ENCODE results near the gene OASL. TPM values are rescaled to one million over a fixed set of nuclear protein-coding genes. Genes with fewer than 3 reads are reported as not detected.
"Not testable (repeated sequence)": the region's sequence is repeated elsewhere in the genome, so short reads cannot be mapped to it uniquely, and the experiment has no call there.

OASL gene, protein sequence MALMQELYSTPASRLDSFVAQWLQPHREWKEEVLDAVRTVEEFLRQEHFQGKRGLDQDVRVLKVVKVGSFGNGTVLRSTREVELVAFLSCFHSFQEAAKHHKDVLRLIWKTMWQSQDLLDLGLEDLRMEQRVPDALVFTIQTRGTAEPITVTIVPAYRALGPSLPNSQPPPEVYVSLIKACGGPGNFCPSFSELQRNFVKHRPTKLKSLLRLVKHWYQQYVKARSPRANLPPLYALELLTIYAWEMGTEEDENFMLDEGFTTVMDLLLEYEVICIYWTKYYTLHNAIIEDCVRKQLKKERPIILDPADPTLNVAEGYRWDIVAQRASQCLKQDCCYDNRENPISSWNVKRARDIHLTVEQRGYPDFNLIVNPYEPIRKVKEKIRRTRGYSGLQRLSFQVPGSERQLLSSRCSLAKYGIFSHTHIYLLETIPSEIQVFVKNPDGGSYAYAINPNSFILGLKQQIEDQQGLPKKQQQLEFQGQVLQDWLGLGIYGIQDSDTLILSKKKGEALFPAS
- under 1 TPM; 0.11 to 0.19 (median 0.14) TPM for polyA plus RNA-seq (ENCODE audit: insufficient read length in 3 of 3)

DNA sequence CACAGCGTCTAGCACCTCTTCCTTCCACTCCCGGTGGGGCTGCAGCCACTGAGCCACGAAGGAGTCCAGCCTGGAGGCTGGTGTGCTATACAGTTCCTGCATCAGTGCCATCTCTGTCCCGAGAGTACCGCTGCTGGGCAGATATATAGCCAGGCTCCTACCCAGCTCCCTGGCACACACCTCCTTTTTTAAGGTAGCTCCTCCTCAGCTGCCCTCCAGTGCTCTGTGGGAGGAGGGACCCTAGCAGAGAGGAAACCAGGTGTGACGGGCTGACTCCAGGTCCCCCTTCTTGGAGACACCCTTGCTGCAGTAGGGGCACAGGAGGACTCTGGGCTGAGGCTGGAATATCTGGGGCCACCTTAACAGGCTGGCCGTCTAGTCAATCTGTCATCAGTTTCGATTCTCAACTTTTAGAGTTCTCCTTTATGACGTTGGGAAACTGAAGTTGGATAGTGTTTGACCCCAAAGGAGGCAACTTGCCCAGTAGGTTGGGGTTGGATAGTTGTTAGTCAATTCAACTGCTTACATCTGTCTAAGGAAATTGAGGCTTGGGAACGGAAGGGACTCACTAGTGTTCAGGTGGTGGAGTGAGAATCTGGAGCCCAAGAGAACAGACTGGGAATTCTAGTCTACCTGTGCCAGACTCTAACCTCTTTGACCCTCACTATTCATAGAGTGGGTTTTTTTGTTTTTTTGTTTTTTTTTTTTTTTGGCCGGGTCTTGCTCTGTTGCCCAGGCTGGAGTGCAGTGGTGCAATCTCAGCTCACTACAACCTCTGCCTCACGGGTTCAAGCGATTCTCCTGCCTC lies at the start of gene OASL:
TSS of gene OASL (minus strand) at position 386 of the 808 bp plus-strand sequence. CDS start at position 111, 275 bp downstream.
- DNase-seq (ENCODE audit: low read depth in 3 of 3, low spot score in 2 of 3): no peak

GRCh38 chr12:121088195-121088585 lies 49.1 kb upstream of the OASL start:
- no peak for DNase-seq (ENCODE audit: low read depth in 3 of 3, low spot score in 2 of 3)

DNA sequence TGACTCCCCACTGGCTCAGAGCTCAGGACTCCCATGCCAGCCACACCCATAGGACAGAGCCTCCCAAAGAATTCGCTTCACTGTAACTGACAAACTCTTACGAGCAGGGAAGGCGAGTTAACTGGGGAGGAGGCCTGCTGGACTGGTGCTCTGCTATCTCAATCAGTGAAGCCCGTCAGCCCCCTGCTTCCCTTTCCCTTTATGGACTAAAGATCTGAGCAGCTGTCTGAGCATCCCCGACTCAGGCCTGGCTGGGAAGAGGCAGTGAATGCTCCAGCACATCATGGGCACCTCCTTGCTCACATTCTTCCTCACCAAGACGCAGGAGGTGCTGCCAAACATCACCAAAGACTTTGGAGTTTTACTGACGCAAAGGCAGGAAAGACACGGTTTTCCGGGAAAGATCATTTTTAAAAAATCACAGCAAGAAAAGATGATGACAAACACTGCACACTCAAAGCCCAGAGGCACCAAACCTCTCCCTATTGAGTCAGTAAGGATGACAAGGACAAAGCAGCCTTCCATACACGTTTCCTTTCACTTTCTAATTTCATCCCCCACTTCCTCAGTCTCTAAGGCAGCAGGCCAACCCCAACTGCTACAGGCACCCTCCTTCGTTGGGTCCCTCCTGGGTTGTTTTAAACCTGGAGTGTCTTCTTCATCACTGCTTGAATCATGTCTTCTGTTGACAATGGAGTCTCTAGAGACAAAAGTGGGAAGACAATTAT lies 48.6 kb upstream of the OASL start:
- no peak for DNase-seq (ENCODE audit: low read depth in 3 of 3, low spot score in 2 of 3)

DNA sequence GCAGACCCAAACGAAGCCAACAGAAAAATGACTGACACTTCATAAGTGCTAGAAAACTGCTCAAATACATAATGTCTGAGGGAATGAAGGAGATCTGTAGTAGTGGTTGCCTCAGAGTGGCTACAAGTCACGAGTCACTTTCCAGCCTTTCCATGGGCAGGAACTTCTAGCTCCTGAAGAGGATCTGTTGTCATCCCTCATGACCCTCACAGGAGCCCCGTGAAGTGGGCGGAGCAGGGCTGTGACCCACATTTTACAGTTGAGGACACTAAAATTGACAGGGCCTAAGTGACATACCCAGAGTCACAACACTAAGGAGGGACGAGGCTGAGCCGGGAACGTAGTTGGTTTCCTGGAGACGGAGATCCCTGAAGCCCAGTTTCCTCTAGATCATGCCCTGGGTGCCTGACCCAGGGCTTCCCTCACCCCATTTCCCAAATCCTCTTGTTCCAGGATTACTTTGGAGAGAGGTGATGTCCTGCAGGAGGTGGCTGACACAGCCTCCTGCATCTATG lies 47.8 kb upstream of the OASL start:
- no peak for DNase-seq (ENCODE audit: low read depth in 3 of 3, low spot score in 2 of 3)

GRCh38 chr12:121085506-121086353 lies 46.7 kb upstream of the OASL start:
- no peak for DNase-seq (ENCODE audit: low read depth in 3 of 3, low spot score in 2 of 3)

- DNase-seq (ENCODE audit: low read depth in 3 of 3, low spot score in 2 of 3): no peak
Measured at GRCh38 chr12:121085069-121085468, 46.0 kb upstream of the OASL start.

GRCh38 chr12:121084229-121084628 lies 45.2 kb upstream of the OASL start:
- DNase-seq (ENCODE audit: low read depth in 3 of 3, low spot score in 2 of 3): no peak

GRCh38 chr12:121080909-121081308 lies 41.9 kb upstream of the OASL start:
- no peak for DNase-seq (ENCODE audit: low read depth in 3 of 3, low spot score in 2 of 3)

- DNase-seq (ENCODE audit: low read depth in 3 of 3, low spot score in 2 of 3): no peak
Measured at GRCh38 chr12:121079736-121080272, 40.8 kb upstream of the OASL start.

GRCh38 chr12:121077440-121077839 lies 38.4 kb upstream of the OASL start:
- DNase-seq (ENCODE audit: low read depth in 3 of 3, low spot score in 2 of 3): not testable (repeated sequence)

DNA sequence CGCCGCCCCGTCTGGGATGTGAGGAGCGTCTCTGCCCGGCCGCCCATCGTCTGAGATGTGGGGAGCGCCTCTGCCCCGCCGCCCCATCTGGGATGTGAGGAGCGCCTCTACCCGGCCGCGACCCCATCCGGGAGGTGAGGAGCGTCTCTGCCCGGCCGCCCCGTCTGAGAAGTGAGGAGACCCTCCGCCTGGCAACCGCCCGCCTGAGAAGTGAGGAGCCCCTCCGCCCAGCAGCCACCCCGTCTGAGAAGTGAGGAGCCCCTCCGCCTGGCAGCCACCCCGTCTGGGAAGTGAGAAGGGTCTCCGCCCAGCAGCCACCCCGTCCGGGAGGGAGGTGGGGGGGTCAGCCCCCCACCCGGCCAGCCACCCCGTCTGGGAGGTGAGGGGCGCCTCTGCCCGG lies 36.9 kb upstream of the OASL start:
- not testable (repeated sequence) for DNase-seq (ENCODE audit: low read depth in 3 of 3, low spot score in 2 of 3)

DNA sequence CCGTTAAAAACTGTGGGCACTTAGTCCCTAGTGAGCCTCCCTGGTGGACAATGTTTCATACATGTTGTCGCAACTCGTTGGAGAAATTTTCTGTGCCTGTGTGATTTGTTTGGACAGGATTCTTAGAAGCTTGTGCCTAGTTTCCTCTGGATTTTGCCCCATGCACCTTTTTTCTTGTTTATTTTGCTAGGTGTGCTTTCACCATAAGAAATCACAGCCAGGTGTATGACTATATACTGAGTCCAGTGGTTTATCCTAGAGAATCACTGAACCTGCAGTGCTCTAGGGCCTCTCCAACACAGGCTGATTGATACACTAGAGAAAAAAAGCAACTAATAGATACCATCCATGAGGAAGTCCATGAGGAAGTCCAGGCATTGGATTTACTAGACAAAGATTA lies 33.1 kb upstream of the OASL start:
- DNase-seq (ENCODE audit: low read depth in 3 of 3, low spot score in 2 of 3): no peak

- no peak for DNase-seq (ENCODE audit: low read depth in 3 of 3, low spot score in 2 of 3)
Measured at GRCh38 chr12:121069206-121069605, 30.2 kb upstream of the OASL start.

GRCh38 chr12:121065345-121065744 lies 26.3 kb upstream of the OASL start:
- no peak for DNase-seq (ENCODE audit: low read depth in 3 of 3, low spot score in 2 of 3)

GRCh38 chr12:121064586-121064985 lies 25.5 kb upstream of the OASL start:
- not testable (repeated sequence) for DNase-seq (ENCODE audit: low read depth in 3 of 3, low spot score in 2 of 3)

DNA sequence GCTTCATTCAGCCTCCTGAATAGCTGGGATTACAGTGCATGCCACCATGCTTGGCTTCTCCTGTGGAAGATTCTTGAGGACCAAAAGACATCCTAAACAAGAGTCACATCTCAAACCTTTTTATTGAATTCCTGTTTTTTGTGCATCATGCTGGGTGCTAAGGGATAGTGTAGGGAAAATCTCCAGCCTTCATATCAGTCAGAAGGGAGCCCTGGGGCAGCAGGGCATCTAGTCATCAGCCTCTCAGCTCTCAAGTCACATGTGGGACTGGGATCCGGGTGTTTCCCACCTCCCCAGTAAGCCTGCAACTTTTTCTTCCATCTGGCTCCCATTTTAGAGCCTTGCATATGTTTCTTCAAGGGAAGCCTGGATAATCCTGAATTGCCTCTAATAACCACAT lies 25.1 kb upstream of the OASL start:
- DNase-seq (ENCODE audit: low read depth in 3 of 3, low spot score in 2 of 3): no peak

- no peak for DNase-seq (ENCODE audit: low read depth in 3 of 3, low spot score in 2 of 3)
Measured at GRCh38 chr12:121062391-121063045, 23.5 kb upstream of the OASL start.

- DNase-seq (ENCODE audit: low read depth in 3 of 3, low spot score in 2 of 3): no peak
Measured at GRCh38 chr12:121061831-121062230, 22.8 kb upstream of the OASL start.
